B cell (primary cell): ENCODE measurements around the gene HMG20A. TPM values are rescaled to one million over a fixed set of nuclear protein-coding genes. Genes with fewer than 3 reads are reported as not detected.

ENCODE experiments used
- ATAC-seq: fragments of 200-7000 bp; cut with Tn5 transposase; one replicate; pipeline ENCODE4 v1.10.0; 2021; ENCODE audit warnings: low read depth, mild to moderate bottlenecking, moderate number of reproducible peaks, moderate library complexity
- CTCF ChIA-PET: fragments of 350-600 bp; sonication (Branson Sonifier 250); formaldehyde crosslinking; loops from one replicate; lab custom pipeline; 2021; ENCODE audit warnings: antibody characterized with exemption, inconsistent platforms; lab: Charles Lee
- POLR2A ChIA-PET: fragments of 350-600 bp; sonication (Branson Sonifier 250); formaldehyde crosslinking; loops from one replicate; lab custom pipeline; 2021; ENCODE audit warnings: antibody characterized with exemption; lab: Charles Lee
- DNase-seq: peaks from one replicate; pipeline ENCODE4 v3.0.0; 2013
- H2AFZ ChIP-seq: 2 replicates; pipeline ENCODE4 v1.6.1; 2012; ENCODE audit warnings: mild to moderate bottlenecking, low read depth, low read length; ENCODE audit not compliant: insufficient read depth, poor library complexity, severe bottlenecking
- H3K27ac ChIP-seq, 2 donors: 1 replicate in 1 of 2; 2 replicates in 1 of 2; pipeline ENCODE4 v1.5.1; 2012 to 2013; ENCODE audit warnings: low read length in 2 of 2, mild to moderate bottlenecking in 2 of 2, moderate library complexity in 1 of 2
- H3K27me3 ChIP-seq, 4 experiments: fragments of 200-600 bp in 1 of 4; sonication (generic) in 1 of 4; replicated peaks in 1 of 4; 1 replicate in 2 of 4; 2 replicates in 2 of 4; pipeline versions ENCODE4 v1.6.1 to v1.7.0; 2013 to 2016; ENCODE audit warnings: low read length in 3 of 4, mild to moderate bottlenecking in 2 of 4, mixed read lengths in 1 of 4, moderate library complexity in 1 of 4; ENCODE audit not compliant: insufficient read depth in 4 of 4, control insufficient read depth in 3 of 4; ENCODE audit errors: control extremely low read depth in 1 of 4
- H3K36me3 ChIP-seq, 2 experiments: replicated peaks in 1 of 2; 1 replicate in 1 of 2; 2 replicates in 1 of 2; pipeline versions ENCODE4 v1.6.1 to v1.7.1; 2013; ENCODE audit warnings: low read length in 1 of 2; ENCODE audit not compliant: insufficient read depth in 2 of 2, control insufficient read depth in 1 of 2; ENCODE audit errors: control extremely low read depth in 1 of 2, extremely low read depth in 1 of 2
- H3K4me1 ChIP-seq, 2 donors: fragments of 200-600 bp in 1 of 2; sonication (generic) in 1 of 2; 1 replicate in 1 of 2; 2 replicates in 1 of 2; pipeline versions ENCODE4 v1.5.1 to v1.6.1; 2013 to 2017; ENCODE audit warnings: low read length in 2 of 2; ENCODE audit not compliant: control insufficient read depth in 2 of 2, insufficient read depth in 2 of 2
- H3K4me2 ChIP-seq: replicated peaks from 2 replicates; pipeline ENCODE3; 2012; ENCODE audit warnings: mild to moderate bottlenecking, low read depth, low read length; ENCODE audit not compliant: poor library complexity, severe bottlenecking
- H3K4me3 ChIP-seq, 5 experiments: fragments of 200-600 bp in 1 of 5; sonication (generic) in 1 of 5; 1 replicate in 3 of 5; 2 replicates in 2 of 5; pipeline versions ENCODE4 v1.5.1 to v1.7.0; 2011 to 2016; ENCODE audit warnings: low read length in 4 of 5, mild to moderate bottlenecking in 4 of 5, low read depth in 2 of 5, control low read depth in 1 of 5, moderate library complexity in 1 of 5; ENCODE audit not compliant: insufficient read depth in 1 of 5; ENCODE audit errors: control extremely low read depth in 1 of 5, extremely low read depth in 1 of 5
- H3K79me2 ChIP-seq: fragments of 200-600 bp; sonication (generic); one replicate; pipeline ENCODE4 v1.6.0; 2016; ENCODE audit warnings: low read length; ENCODE audit not compliant: control insufficient read depth, insufficient read depth
- H3K9ac ChIP-seq: fragments of 200-600 bp; sonication (generic); 2 replicates; pipeline ENCODE4 v1.6.1; 2017; ENCODE audit warnings: mild to moderate bottlenecking, low read length, moderate library complexity
- H3K9me3 ChIP-seq, 3 donors: one replicate each; pipeline versions ENCODE4 v1.6.1 to v1.7.1; 2013; ENCODE audit warnings: low read length in 2 of 3; ENCODE audit not compliant: control insufficient read depth in 2 of 3, insufficient read depth in 1 of 3; ENCODE audit errors: control extremely low read depth in 1 of 3
- H4K20me1 ChIP-seq: 2 replicates; pipeline ENCODE4 v1.6.0; 2012; ENCODE audit warnings: mild to moderate bottlenecking, low read length; ENCODE audit not compliant: insufficient read depth, control insufficient read depth, poor library complexity, severe bottlenecking
- H3K27ac Mint-ChIP-seq: one replicate; pipeline ENCODE4 v1.8.0; 2021; ENCODE audit warnings: mixed read lengths
- H3K27me3 Mint-ChIP-seq: one replicate; pipeline ENCODE4 v1.8.0; 2021; ENCODE audit warnings: mixed read lengths
- H3K4me1 Mint-ChIP-seq: one replicate; pipeline ENCODE4 v1.8.0; 2021; ENCODE audit warnings: mixed read lengths
- H3K4me3 Mint-ChIP-seq: one replicate; pipeline ENCODE4 v1.8.0; 2021; ENCODE audit warnings: mixed read lengths
- H3K9me3 Mint-ChIP-seq: one replicate; pipeline ENCODE4 v1.8.0; 2022; ENCODE audit warnings: mixed read lengths; ENCODE audit not compliant: insufficient read depth
- CTCF ChIP-seq: fragments of 200-600 bp; IDR thresholded peaks from one replicate; pipeline ENCODE4 v1.8.0; 2022; ENCODE audit warnings: antibody characterized with exemption, mild to moderate bottlenecking
- EZH2 ChIP-seq: IDR thresholded peaks from 2 replicates; pipeline ENCODE4 v1.6.1; 2012; ENCODE audit warnings: borderline replicate concordance, low read depth, mild to moderate bottlenecking, moderate library complexity, low read length; ENCODE audit not compliant: insufficient read depth, poor library complexity, severe bottlenecking
- WGBS: methylation state at CpG from one replicate; pipeline ENCODE4 v1.1.5; 2013; ENCODE audit warnings: missing lambda C conversion rate; ENCODE audit not compliant: insufficient coverage; 5-methylcytosine and 5-hydroxymethylcytosine counted together
- intact Hi-C: fragments of 100-400 bp; cut with micrococcal nuclease; formaldehyde crosslinking; loops from one replicate; pipeline ENCODE4 v1.10.0; 2022
- polyA plus RNA-seq: library from polyadenylated mRNA; depleted of rRNA; stranded (reverse); fragments of >200 nt; gene quantifications from 2 replicates; pipeline ENCODE4 v1.2.3, GENCODE V29; 2012
- total RNA-seq, 2 donors: library from RNA; stranded (reverse); fragments of 120-200 nt in 1 of 2; gene quantifications; 1 replicate in 1 of 2; 2 replicates in 1 of 2; pipeline versions ENCODE4 v1.2.3 to v1.2.4, GENCODE V29; 2013 to 2022

Gene HMG20A
- total and polyA plus RNA-seq, 2 donors (not counting 1 experiment from before 2014, with no cell fraction given): 26.1 to 63.5 TPM

DNA sequence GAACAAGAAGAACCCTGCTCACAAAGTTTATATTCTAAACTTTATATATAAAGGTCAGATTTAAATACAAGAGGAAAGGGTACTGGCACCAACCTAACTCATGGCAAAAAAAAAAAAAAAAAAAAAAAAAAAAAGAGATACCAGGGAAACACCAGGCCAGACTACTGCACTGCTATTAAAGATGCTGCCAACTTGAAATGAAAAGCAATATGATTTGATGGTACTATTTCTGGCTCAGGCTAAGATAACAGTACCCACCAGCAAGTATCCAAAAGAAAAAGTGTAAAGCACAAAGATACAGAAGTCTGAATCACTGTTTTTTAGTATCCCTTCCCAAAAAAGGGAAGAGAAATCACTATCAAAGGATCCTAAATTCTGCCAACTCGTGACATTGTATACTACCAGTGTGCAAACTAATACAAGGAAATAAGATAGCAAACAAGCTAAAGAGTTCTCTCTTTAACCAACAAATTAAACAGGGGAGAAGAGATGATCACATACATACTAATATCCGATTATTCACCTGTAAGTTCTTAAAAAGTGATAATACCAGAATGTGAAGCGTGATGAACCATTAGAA lies 29.2 kb upstream of the HMG20A start:
- Histone ChIP-seq H3K9me3 (peaks cover 2 to 16% (median 8%) of the 10 kb centered on the region in 3 donors), H3K36me3 (no peaks in the 10 kb centered on the region), H3K9ac (no peak overlapping the region), H3K4me3 (no peak overlapping the region), H4K20me1 (peaks cover 45% of the 10 kb centered on the region), H3K4me2 (no peak overlapping the region), H3K79me2 (peaks cover 99% of the 10 kb centered on the region), H3K4me1 (peaks cover 4 to 11% of the 10 kb centered on the region in 2 donors), H3K27ac (no peak overlapping the region), H2AFZ (no peak overlapping the region), H3K27me3 (no peaks in the 10 kb centered on the region)
- Mint-ChIP-seq H3K9me3 (peaks cover 1% of the 10 kb centered on the region), H3K4me1 (peaks cover 34% of the 10 kb centered on the region), H3K27ac (no peak overlapping the region), H3K4me3 (no peak overlapping the region), H3K27me3 (no peaks in the 10 kb centered on the region)
- TF ChIP-seq CTCF: no peak
- TF ChIP-seq EZH2: no peak
- ATAC-seq (no peak), DNase-seq (no peak)
- intact Hi-C loops: no loop called here
- ChIA-PET POLR2A (no interaction called here), CTCF (no interaction called here)
- no CpG with 5 or more reads among the region's 3 CpGs for WGBS

DNA sequence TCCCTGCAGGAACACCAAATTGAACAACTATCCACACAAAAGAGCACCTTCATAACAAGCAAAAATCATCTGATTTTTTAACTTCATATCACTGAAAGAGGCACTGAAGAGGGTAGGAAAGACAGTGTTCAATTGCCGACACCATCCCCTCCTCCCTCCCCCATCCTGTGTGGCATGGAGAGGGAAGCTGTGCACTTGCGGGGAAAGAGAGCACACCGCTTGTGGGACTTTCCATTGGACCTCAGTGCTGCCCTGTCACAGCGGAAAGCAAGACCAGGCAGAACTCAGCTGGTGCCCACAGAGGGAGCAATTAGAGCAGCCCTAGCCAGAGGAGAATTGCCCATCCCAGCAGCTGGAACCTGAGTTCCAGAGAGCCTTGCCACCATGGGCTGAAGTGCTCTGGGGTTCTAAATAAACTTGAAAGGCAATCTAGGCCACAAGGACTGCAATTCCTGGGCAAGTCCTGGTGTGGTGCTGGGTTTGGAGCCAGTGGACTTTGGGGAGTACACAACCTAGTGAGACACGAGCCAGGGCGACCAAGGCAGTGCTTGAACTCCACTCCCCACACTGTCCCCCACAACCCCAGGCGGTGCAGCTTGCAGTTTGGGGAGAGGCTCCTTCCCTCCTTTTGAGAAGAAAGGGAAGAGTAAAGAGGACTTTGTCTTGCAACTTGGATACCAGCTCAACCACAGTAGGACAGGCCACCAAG lies 27.8 kb upstream of the HMG20A start:
- Histone ChIP-seq H2AFZ (no peak overlapping the region), H3K4me2 (no peak overlapping the region), H3K4me1 (peaks cover 1 to 5% of the 10 kb centered on the region in 2 donors), H3K27me3 (no peaks in the 10 kb centered on the region), H3K9ac (no peak overlapping the region), H3K27ac (no peak overlapping the region), H3K4me3 (no peak overlapping the region), H4K20me1 (peaks cover 49% of the 10 kb centered on the region), H3K79me2 (peaks cover 98% of the 10 kb centered on the region), H3K9me3 (peaks cover 3 to 16% (median 8%) of the 10 kb centered on the region in 3 donors), H3K36me3 (no peaks in the 10 kb centered on the region)
- intact Hi-C loops: no loop called here
- H3K9me3 Mint-ChIP-seq: peaks cover 4% of the 10 kb centered on the region
- POLR2A ChIA-PET: no interaction called here
- H3K4me1 Mint-ChIP-seq: peaks cover 24% of the 10 kb centered on the region
- H3K4me3 Mint-ChIP-seq: no peak overlapping the region
- TF ChIP-seq CTCF (no peak), EZH2 (no peak)
- 94% methylated on average over 3 of the region's 7 CpGs for WGBS
- no peak overlapping the region for H3K27ac Mint-ChIP-seq
- ATAC-seq: no peak
- no peak for DNase-seq
- H3K27me3 Mint-ChIP-seq: no peaks in the 10 kb centered on the region
- CTCF ChIA-PET: no interaction called here
